Panc1 (cell line): Measurements from ENCODE around the gene ITGB2. TPM values are rescaled to one million over a fixed set of nuclear protein-coding genes. Genes with fewer than 3 reads are reported as not detected.

Experiments used
- ATAC-seq: fragments of 200-7000 bp; cut with Tn5 transposase; 2 replicates; pipeline ENCODE4 v1.9.1; 2020; ENCODE audit warnings: mild to moderate bottlenecking, moderate library complexity
- BruUV-seq: library from RNA; stranded (reverse); fragments of 400-500 nt; replicated peaks from 2 replicates; lab custom pipeline; 2021; lab: Mats Ljungman, UMichigan
- CTCF ChIA-PET: fragments of 300-600 bp; sonication (Branson Sonifier 250); formaldehyde crosslinking; loops from one replicate; lab custom pipeline; 2022; ENCODE audit warnings: antibody characterized with exemption; lab: Charles Lee
- POLR2A ChIA-PET: fragments of 300-600 bp; sonication (Branson Sonifier 250); formaldehyde crosslinking; loops from one replicate; lab custom pipeline; 2022; ENCODE audit warnings: antibody characterized with exemption; lab: Charles Lee
- DNase-seq: peaks from one replicate; pipeline ENCODE4 v3.0.0-alpha.2; 2010; ENCODE audit warnings: low read depth, low spot score
- H3K27ac ChIP-seq: 2 replicates; pipeline ENCODE4 v1.5.1; 2011; ENCODE audit warnings: mild to moderate bottlenecking, low read length, inconsistent platforms
- H3K27me3 ChIP-seq: fragments of 200-500 bp; sonication (Bioruptor generic); 2 replicates; pipeline ENCODE4 v1.6.0; 2014; ENCODE audit warnings: low read length, inconsistent platforms; ENCODE audit not compliant: control insufficient read depth, insufficient read depth
- H3K36me3 ChIP-seq: fragments of 200-500 bp; sonication (Bioruptor generic); 2 replicates; pipeline ENCODE4 v1.5.1; 2014; ENCODE audit warnings: inconsistent platforms, mild to moderate bottlenecking, low read length, moderate library complexity; ENCODE audit not compliant: control insufficient read depth, insufficient read depth
- H3K4me1 ChIP-seq: 2 replicates; pipeline ENCODE4 v1.5.1; 2011; ENCODE audit warnings: inconsistent platforms, mild to moderate bottlenecking, low read length, moderate library complexity; ENCODE audit not compliant: control insufficient read depth, insufficient read depth
- H3K4me3 ChIP-seq, 2 experiments: 2 replicates each; pipeline ENCODE4 v1.5.1; 2011 to 2012; ENCODE audit warnings: low read depth in 2 of 2, low read length in 2 of 2, mild to moderate bottlenecking in 2 of 2, inconsistent platforms in 1 of 2, moderate library complexity in 1 of 2
- H3K9me3 ChIP-seq: fragments of 200-500 bp; sonication (Bioruptor generic); 2 replicates; pipeline ENCODE4 v1.5.1; 2014; ENCODE audit warnings: low read depth, mild to moderate bottlenecking, inconsistent platforms, low read length, moderate library complexity; ENCODE audit not compliant: control insufficient read depth, insufficient read depth
- POLR2AphosphoS5 ChIP-seq: IDR thresholded peaks from 2 replicates; pipeline ENCODE4 v1.6.1; 2012; ENCODE audit warnings: mild to moderate bottlenecking, low read depth, low read length, moderate library complexity
- REST ChIP-seq, 2 experiments: IDR thresholded peaks; 2 replicates each; pipeline ENCODE4 v1.6.1; 2011 to 2012; ENCODE audit warnings: low read depth in 2 of 2, control low read depth in 1 of 2, low read length in 1 of 2, mild to moderate bottlenecking in 1 of 2, moderate library complexity in 1 of 2; ENCODE audit not compliant: insufficient read depth in 1 of 2
- SIN3A ChIP-seq: IDR thresholded peaks from 2 replicates; pipeline ENCODE4 v1.6.1; 2012; ENCODE audit warnings: low read depth, mild to moderate bottlenecking, low read length, moderate library complexity, borderline replicate concordance; ENCODE audit not compliant: insufficient read depth
- TCF7L2 ChIP-seq: IDR thresholded peaks from 2 replicates; pipeline ENCODE4 v1.6.1; 2011; ENCODE audit warnings: mild to moderate bottlenecking, low read depth, low read length, inconsistent platforms
- in situ Hi-C: cut with HindIII; loops from 2 replicates; pipeline ENCODE4 v1.10.0; 2016; ENCODE audit warnings: low sequenced_read_pairs, low pct_unique_long_range_greater_than_20kb
- intact Hi-C: fragments of 100-400 bp; cut with micrococcal nuclease; formaldehyde crosslinking; loops from one replicate; pipeline ENCODE4 v1.10.0; 2022; ENCODE audit not compliant: unreplicated experiment
- total RNA-seq: library from RNA; stranded (reverse); gene quantifications from one replicate; pipeline ENCODE4 v1.2.1, GENCODE V29; 2021; ENCODE audit not compliant: unreplicated experiment
- TF ChIP-seq, protein P1 (sequence below): fragments of 450-650 bp; IDR thresholded peaks from 2 replicates; pipeline ENCODE4 v1.5.1; 2017; ENCODE audit warnings: mild to moderate bottlenecking

ITGB2 gene
- total RNA-seq, 1 experiment from 2014 or later = 3.0 TPM

DNA sequence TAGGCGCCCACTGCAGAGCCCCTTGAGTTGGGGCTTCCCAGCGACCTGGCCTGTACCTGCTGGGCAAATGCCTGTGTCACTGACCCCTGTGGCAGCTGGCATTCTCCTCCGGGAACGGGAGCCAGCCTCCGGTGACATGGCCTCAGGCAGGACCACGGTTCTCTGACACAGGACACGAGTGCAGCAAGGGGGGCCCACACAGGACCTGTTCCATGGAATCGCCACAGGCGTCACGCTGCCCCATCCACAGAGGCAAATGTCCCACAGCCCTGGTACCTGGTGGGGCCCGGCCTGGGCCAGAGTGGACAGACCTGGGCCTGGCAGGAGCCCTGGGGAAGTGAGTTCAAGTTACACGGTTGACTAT, 2.6 kb downstream of the ITGB2 start:
- in situ Hi-C loops (no loop called here), intact Hi-C loops (no loop called here)
- H3K4me3 ChIP-seq = no peak overlapping the region
- no peak overlapping the region for H3K27ac ChIP-seq
- H3K27me3 ChIP-seq = no peaks in the 10 kb centered on the region
- ATAC-seq = no peak
- no peaks in the 10 kb centered on the region for H3K9me3 ChIP-seq
- H3K36me3 ChIP-seq = no peaks in the 10 kb centered on the region
- peaks cover 23% of the 10 kb centered on the region for H3K4me1 ChIP-seq
- POLR2A ChIA-PET = no interaction called here
- TF ChIP-seq SIN3A (no peak), REST (IDR thresholded peaks at IDR 0.05; ENCODE audit: insufficient read depth in 1 of 2, low read depth in 2 of 2, low read length in 1 of 2) (no peak), POLR2AphosphoS5 (no peak), TCF7L2 (no peak)
- TF ChIP-seq, protein P1, sequence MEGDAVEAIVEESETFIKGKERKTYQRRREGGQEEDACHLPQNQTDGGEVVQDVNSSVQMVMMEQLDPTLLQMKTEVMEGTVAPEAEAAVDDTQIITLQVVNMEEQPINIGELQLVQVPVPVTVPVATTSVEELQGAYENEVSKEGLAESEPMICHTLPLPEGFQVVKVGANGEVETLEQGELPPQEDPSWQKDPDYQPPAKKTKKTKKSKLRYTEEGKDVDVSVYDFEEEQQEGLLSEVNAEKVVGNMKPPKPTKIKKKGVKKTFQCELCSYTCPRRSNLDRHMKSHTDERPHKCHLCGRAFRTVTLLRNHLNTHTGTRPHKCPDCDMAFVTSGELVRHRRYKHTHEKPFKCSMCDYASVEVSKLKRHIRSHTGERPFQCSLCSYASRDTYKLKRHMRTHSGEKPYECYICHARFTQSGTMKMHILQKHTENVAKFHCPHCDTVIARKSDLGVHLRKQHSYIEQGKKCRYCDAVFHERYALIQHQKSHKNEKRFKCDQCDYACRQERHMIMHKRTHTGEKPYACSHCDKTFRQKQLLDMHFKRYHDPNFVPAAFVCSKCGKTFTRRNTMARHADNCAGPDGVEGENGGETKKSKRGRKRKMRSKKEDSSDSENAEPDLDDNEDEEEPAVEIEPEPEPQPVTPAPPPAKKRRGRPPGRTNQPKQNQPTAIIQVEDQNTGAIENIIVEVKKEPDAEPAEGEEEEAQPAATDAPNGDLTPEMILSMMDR = no peak
- CTCF ChIA-PET = no interaction called here
- no TSS peak for BruUV-seq
- no peak for DNase-seq

- 0 out of 2 replicates have a peak, but pooled peaks have one; percentile 12 for ATAC-seq
- no TSS peak for BruUV-seq
- in situ Hi-C loops (no loop called here), intact Hi-C loops (no loop called here)
- DNase-seq = no peak
- ChIA-PET CTCF (no interaction called here), POLR2A (no interaction called here)
- Histone ChIP-seq H3K27ac (peak overlapping the region; percentile 12; the same call in 1 of the 2 replicates), H3K4me1 (peaks cover 24% of the 10 kb centered on the region), H3K4me3 (no peak overlapping the region), H3K36me3 (no peaks in the 10 kb centered on the region), H3K9me3 (no peaks in the 10 kb centered on the region), H3K27me3 (no peaks in the 10 kb centered on the region)
- TF ChIP-seq TCF7L2 (no peak), POLR2AphosphoS5 (no peak), REST (IDR thresholded peaks at IDR 0.05; ENCODE audit: insufficient read depth in 1 of 2, low read depth in 2 of 2, low read length in 1 of 2) (no peak), SIN3A (no peak)
- TF ChIP-seq, protein P1 = no peak
Measured at GRCh38 chr21:44917446-44918106, 3.1 kb downstream of the ITGB2 start.
